Measurements from ENCODE around the gene FXYD6.

FXYD6 gene

DNA sequence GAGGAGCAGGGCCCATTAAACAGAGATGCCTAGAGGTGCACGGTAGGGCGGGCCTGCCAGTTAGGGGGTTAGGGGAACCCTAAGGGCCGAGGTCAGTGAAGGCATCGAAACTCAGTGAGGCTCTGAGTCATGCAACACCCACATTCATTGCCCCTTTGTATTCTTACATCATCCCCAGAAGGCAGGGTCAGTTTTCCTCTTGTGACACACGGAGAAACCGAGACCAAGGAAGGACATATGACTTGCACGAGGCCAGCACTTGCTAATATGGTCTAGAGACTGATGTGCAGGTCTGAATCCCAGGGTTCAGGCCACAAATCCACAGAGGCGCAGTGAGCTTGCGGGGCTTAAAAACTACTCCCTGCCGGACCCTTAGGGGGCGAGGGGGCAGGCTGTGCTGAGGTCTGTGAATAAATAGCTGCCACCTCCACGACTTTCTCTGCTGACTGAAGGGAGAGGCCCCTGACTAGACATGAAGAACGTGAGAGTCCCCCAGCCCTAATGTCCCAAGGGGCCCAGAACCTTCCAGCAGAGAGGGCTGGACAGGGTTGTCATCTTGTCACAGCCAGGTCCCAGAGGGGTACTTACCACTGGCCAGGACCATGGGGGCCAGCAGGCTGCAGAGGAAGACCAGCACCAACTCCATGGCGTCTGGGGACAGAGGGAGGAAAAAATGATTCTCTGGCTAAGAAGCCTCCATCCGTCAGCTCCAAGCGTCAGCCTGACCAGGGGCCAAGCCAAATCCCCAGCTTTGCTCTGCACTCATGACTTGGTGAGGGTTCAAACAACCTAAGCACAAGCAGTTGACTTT lies 34.1 kb downstream of the FXYD6 start:
- TF ChIP-seq, protein P1, sequence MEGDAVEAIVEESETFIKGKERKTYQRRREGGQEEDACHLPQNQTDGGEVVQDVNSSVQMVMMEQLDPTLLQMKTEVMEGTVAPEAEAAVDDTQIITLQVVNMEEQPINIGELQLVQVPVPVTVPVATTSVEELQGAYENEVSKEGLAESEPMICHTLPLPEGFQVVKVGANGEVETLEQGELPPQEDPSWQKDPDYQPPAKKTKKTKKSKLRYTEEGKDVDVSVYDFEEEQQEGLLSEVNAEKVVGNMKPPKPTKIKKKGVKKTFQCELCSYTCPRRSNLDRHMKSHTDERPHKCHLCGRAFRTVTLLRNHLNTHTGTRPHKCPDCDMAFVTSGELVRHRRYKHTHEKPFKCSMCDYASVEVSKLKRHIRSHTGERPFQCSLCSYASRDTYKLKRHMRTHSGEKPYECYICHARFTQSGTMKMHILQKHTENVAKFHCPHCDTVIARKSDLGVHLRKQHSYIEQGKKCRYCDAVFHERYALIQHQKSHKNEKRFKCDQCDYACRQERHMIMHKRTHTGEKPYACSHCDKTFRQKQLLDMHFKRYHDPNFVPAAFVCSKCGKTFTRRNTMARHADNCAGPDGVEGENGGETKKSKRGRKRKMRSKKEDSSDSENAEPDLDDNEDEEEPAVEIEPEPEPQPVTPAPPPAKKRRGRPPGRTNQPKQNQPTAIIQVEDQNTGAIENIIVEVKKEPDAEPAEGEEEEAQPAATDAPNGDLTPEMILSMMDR (conservative IDR thresholded peaks at IDR 0.05), result no peak
- no peak for TF ChIP-seq ZFX (IDR thresholded peaks at IDR 0.05)
- no peak overlapping the region for H3K27ac ChIP-seq

DNA sequence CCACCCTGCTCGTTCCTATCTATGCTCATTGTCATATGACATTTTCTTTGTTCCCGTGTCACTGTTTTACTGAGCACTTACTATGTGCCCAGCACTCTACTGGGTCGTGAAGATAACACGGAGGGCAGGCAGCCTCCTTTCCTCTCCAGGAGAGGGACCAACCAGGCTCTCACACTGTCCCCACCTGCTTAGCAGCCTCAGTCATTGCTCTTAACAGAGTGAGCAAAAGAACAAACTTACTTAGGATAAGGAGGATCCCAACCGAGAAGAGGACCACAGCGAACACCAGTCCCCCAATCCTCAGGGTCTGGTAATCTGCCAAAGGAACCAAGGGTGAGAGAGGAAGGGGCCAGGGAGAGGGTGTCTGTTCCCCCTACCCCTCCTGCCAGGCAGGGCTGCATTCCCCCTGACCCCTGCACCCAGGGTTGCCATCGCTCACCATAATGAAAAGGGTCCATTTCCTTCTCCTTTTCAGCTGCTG lies 34.9 kb downstream of the FXYD6 start:
- no peak overlapping the region for H3K27ac ChIP-seq
- TF ChIP-seq, protein P1 (conservative IDR thresholded peaks at IDR 0.05), result no peak
- no peak for TF ChIP-seq ZFX (IDR thresholded peaks at IDR 0.05)

DNA sequence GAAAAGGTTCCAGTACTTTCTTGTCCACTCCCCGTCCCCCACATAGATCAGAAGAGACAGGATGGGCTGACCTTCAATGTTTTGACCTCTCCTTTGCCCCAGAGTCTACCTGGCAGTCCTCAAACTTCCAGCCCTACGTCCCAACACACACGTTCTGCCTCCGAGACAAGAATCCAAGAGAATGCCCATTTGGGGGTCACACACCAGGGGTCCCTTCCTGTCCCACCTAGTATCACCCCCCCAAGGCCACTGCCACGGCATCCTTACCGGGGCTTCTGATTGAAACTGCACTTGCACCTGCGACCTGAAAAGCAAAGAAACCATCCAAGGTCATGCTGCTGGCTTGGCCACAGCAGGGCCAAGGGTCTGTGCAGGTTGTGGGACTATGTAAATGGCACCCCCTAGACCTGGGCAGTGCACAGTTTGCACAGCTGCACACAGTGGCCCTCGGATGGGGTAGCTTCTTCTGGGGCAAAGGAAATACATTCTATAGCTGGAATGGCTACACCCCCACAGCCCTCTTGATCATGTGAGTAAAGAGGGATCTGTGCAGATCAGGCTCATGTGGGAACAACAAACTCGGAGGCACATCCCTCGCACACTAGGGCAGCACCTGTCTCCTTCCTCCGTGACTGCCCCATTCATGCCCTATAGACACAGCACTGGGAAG lies 35.4 kb downstream of the FXYD6 start:
- TF ChIP-seq, protein P1 (conservative IDR thresholded peaks at IDR 0.05), result no peak
- TF ChIP-seq ZFX (IDR thresholded peaks at IDR 0.05), result no peak
- H3K27ac ChIP-seq, result no peak overlapping the region

DNA sequence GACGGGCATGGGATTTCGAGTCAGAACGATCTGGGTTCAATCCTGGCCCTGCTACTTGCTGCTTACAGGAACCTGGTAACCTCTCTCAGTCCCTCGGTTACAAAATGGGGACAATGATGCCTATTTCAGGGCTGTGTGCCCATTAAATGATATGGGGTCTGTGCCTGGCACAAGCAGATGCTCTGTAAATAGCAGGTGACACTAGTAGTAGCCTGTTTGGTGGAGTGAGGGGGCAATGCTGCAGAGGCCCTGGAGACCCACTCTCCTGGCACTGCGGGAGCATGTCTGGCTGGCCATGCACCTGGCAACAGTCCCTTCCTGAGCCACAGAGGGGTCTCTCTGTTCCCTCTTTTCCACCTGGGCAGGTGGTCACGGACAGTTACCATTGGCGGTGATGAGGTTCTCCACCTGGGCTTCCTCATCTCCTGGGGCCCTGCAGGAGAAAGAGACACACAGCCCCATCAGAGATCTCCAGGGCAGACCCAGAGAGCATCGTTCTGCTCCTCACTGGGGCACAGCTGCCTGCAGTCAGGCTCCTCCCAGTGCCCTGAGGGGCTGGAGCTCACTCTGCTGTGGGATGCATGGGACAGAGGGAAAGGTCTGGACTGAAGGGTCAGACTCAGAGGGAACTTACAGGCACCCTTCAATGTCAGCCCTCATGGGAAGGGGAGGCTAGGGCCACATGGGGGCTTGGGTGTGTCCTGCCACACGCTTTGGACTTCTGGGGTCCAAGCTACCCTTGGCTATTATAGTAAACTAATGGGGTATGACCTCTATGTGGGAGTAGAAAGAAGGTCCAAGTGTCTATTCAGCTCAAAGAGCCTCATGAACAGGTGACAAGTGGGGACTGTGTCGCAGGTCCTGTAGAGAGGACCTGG lies 36.3 kb downstream of the FXYD6 start:
- H3K27ac ChIP-seq, result no peak overlapping the region
- TF ChIP-seq, protein P1 (conservative IDR thresholded peaks at IDR 0.05), result no peak
- no peak for TF ChIP-seq ZFX (IDR thresholded peaks at IDR 0.05)

DNA sequence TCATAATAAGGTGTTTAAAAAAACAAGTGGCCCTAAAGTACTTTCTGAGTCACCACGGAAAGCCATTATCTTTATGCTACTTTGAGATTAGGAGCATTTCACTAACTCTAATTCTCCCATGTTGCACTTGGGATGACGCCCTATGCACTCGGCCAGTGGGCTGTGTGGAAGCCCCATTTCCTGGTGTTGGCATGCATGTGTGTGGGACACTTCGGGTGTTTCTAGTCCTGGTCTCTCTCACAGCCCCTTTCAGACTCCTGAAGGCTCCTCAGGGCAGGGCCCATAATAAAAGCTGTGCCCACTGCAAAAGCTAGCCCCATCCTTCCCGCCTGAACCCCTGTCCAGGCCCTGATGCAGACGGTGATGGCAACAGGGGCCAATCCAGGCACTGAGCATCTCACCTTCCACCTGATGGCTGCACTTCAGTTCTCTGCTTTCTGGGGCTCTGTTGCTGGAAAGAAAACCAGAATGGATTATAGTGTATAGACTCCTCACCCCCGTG lies 37.0 kb downstream of the FXYD6 start:
- H3K27ac ChIP-seq, result no peak overlapping the region
- TF ChIP-seq, protein P1 (conservative IDR thresholded peaks at IDR 0.05), result no peak
- no peak for TF ChIP-seq ZFX (IDR thresholded peaks at IDR 0.05)

DNA sequence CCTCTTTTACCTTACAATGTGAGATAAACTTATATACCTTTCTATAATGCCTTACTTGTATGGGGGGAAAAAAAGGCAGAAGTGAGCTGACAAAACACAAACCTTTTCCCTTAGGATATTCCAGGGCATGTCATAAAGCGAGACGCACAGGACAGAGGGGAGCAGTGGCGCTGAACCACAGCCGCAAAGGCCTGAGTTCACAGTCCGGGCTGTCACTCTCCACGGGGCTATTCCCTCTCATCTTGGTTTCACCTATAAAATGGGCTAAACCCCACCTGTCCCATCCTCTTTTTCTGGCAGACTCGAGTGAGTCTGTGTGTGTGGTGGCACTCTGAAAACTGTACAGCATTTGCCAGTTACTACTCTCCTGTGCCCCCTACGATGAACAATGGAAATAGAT lies 37.6 kb downstream of the FXYD6 start:
- TF ChIP-seq, protein P1 (conservative IDR thresholded peaks at IDR 0.05), result no peak
- no peak for TF ChIP-seq ZFX (IDR thresholded peaks at IDR 0.05)
- H3K27ac ChIP-seq, result no peak overlapping the region

All from C4-2B (cell line).